OCI-M1 (cell line): Measurements from ENCODE around the gene RTKN2.

Source experiments
- DNase-seq: peaks from one replicate; lab custom pipeline; 2025; lab: John Stamatoyannopoulos, UW

RTKN2 gene

GRCh38 chr10:62225362-62225761, 43.3 kb downstream of the RTKN2 start:
- no peak for DNase-seq

DNA sequence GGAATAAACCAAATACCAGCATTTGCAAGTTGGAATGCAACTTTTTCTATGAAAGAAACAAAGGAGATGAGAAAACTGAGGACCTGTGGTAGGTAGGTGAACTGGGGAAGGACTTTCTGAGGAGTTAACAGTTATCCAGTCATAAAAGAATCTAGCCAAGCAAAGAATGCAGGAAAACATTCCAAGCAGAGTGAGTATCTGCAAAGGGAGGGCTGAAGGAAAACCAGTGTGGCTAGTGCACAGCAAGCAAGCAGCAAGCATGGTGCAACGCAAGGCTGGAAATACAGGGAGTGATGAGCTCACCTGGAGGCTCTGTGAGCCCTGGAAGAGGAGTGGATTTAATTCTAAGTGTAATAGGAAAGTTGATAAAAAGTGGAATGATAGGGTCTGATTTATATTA, 44.0 kb downstream of the RTKN2 start:
- no peak for DNase-seq

DNA sequence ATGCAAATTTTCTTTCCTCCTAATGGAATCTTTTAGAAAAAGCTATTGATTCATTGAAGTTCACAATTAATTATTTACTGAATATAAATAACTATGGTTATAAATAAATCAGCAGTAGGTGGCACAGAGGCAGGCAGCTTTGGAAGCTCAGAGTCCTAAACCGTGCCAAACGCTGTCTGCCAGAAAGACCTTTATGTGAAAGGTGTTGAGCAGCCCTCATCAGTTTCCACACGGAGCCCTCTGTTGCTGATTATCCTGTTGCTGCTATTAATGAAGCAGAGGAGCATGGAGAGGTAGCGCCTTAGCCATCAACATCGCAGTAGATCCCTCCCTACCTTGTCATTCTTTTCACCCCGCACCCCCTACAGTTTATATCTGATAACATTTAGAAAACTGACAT, 51.0 kb downstream of the RTKN2 start:
- DNase-seq = no peak

DNA sequence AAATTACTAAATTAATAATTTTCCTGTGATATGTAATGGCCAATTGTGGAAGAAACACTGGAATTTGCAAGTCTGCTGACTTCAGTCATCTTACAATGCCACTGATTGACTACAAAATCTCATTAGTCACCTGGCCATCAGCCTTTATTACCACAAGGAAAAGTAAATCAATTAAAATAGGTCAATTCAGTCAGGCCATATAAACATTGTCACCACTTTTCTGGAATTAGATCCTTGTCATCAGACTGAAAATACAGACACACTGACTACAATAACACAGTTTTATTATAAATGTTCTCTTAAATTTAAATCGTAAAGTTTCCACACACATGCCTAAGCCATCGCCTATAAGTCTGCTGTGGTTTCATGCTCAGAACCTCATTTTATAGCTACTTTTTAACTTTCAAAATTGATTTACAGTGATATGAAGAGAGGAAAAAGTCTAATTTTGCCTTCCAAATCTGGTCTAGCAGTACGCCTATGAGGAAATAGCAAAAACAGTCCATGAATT, 54.2 kb downstream of the RTKN2 start:
- no peak for DNase-seq

DNA sequence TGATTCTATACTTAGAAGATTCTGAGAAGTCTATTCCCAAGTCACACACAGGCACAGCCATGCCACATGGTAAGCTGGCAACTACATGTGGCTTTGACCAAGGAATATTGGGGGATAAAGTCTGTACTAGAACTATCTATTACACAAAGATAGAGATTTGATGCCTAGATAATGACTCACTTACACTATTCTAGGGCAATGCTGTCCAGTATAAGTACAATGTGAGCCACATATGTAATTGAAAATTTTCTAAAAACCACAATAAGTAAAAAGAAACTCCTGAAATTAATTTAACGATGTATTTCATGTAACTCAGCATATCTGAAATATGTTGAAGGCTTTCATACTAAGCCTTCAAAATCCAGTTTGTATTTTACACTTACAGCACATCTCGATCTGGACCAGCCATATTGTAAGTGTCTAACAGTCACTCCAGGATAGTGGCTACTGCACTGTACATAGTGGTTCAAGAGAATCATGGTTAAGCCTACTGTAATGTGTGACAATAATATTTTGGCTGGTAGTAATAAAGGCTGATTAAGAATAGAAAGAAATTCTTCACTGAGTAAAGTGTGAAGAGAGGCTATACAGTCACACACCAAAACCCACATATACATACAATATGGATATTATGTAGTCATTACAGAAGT, 62.8 kb downstream of the RTKN2 start:
- DNase-seq = no peak

DNA sequence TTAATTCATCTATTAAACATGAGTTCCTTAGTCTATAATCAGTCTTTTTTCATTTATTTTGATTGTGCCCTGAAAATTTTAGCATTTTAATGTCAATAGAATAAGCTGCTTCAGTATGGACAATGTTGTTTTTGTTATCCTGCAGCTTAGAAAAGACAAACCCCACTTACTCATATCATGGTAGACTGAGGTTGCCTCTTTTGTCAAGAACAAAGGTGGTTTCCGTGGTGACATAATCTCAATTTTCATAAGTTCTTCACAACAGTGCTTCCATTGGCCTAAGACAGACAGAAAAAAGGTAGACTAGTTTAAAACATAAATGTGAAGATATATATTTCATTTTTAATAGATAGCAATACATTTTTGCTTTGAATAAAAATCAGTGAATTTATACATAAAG, 69.1 kb downstream of the RTKN2 start:
- no peak for DNase-seq

- no peak for DNase-seq
Measured at GRCh38 chr10:62196528-62196927, 72.1 kb downstream of the RTKN2 start.

GRCh38 chr10:62195675-62195926, 73.0 kb downstream of the RTKN2 start:
- no peak for DNase-seq

DNA sequence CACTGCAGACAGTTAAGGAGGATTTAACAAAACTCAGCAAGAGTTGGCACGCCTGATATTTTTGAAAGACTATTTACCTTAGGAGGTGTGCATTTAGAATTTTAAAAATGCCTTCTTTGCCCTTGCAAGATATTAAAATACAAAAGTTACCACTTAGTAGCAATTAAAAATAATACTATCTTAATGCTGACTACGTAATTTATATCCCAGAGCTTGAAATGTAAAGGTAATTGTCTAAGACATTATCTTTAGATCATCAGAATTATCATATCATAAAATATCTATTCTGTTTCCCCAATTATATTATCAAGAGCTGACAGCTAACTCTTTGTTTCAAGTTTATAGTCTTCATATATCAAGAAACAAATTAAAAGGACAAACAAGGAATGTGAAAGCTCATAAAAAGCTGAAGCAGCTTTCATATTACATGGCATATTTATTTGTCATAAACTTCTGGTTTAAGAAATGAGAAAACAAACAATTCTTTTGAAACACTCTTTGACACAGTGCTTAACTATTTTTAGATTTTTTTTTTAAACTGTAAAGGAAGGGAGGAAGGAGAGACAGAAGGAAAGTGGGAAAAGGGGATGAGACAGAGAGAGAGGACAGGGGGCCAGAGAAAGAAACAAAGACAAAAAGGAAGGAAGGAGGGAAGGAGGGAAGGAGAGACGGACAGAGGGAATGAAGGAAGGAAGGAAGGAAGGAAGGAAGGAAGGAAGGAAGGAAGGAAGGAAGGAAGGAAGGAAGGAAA, 73.5 kb downstream of the RTKN2 start:
- DNase-seq = no peak

GRCh38 chr10:62193479-62193878, 75.2 kb downstream of the RTKN2 start:
- no peak for DNase-seq

DNA sequence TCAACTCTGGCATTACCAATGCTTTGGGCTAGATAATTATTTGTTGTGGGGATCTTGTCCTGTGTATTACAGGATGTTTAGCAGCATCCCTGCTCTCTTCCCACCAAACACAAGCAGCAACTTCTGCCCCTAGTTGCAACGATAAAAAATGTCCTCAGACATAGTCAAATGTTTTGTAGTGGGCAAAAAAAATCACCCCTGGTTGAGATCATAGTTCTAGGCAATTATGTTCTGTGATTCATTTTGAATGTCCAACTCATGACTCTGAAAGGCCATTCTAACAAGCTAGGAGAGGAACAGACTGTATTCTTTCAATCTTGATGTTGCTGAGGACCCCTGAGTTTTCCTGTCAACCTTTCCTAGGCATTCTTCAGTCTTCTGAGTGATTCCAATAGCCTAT, 79.5 kb downstream of the RTKN2 start:
- no peak for DNase-seq

DNA sequence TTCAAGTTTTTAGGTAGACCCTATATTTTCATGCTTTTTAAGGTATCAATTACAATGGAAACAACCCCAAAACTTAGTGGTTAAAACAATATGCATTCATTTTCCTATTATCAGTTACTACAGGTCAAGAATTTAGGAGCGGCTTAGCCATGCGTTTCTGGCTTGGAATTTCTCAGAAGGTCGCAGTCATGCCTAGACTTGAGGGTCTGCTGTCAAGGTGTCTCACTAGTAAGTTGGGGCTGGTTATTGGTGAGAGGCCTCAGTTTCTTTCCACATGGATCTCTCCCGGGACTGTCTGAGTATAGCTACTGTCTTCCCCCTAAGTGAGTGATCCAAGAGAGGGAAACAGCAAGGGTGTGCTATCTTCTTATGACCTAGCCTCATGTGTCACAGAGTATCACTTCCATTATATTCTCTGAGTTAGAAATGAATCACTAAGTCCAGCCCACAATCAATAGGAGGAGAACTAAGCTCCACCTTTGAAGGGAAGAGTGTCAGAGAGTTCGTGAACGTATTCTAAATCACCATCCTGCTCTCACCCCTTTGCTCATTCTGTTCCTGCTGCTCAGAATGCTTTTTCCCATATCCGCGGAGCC, 80.5 kb downstream of the RTKN2 start:
- DNase-seq = no peak

GRCh38 chr10:62186999-62187675, 81.5 kb downstream of the RTKN2 start:
- DNase-seq = no peak

- DNase-seq = no peak
Measured at GRCh38 chr10:62185919-62186692, 82.5 kb downstream of the RTKN2 start.

- DNase-seq = no peak
Measured at GRCh38 chr10:62183857-62184795, 84.5 kb downstream of the RTKN2 start.

GRCh38 chr10:62183442-62183841, 85.2 kb downstream of the RTKN2 start:
- no peak for DNase-seq

- no peak for DNase-seq
Measured at GRCh38 chr10:62182595-62182994, 86.0 kb downstream of the RTKN2 start.

DNA sequence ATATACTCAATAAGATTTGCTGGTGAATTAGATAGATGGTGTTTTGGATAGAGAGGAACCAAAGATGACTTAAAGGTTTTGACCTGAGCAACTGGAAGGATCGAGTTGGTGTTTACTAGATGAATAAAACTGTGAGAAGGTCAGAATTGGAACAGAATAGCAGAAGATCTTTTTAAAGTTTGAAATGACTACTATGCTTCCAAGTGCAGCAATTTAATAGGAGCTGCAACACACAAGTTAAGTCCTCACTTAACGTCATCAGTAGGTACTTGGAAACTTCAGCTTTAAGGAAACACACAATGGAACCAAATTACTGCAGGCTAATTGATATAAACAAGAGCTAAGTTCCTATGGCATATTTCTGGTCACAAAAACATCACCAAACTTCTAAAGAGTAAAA, 86.5 kb downstream of the RTKN2 start:
- no peak for DNase-seq

DNA sequence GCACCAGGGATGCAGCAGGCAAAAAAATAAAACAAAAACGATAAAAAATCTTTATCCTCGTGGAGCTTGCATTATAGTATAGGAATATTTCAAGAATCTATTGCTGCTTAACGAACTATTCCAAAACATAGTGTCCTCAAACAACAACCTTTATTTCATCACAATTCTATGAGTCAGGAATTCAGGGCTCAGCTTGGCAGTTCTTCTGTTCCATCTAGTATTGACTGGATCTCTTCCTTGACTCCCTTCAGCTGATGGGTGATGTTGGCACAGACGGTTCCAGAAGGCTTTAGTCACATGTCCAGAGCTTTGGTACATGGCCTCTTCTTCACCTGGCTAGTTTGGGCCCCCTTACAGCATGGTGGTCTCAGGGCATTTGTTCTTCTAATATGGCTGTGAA, 88.0 kb downstream of the RTKN2 start:
- no peak for DNase-seq

- no peak for DNase-seq
Measured at GRCh38 chr10:62178568-62178967, 90.1 kb downstream of the RTKN2 start.

DNA sequence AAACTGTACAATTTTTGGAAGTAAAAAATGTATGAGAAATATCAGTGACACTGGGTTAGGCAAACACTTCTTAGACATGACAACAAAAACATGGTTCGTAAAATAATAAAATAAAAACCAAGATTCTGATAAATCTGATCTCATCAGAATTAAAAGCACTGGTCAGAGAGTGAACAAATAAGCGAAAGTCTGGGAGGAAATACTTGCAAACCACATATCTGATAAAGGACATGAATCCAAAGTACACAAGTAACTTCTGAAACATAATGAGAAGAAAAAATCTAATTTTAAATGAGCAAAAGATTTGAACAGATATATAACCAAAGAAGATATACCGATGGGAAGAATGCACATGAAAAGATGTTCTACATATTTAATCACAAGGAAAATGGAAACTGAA, 91.5 kb downstream of the RTKN2 start:
- no peak for DNase-seq
